Adrenal gland (tissue), 5 donors: Measurements from ENCODE around the gene SLC9A3.

ENCODE experiments used
- CTCF ChIP-seq, 6 experiments: fragments of 450-650 bp in 4 of 6; fragments of 200-600 bp in 2 of 6; sonication (generic) in 1 of 6; IDR thresholded peaks; 1 replicate in 5 of 6; 2 replicates in 1 of 6; pipeline versions ENCODE4 v1.5.1 to v1.8.0; 2016 to 2021; ENCODE audit warnings: antibody characterized with exemption in 6 of 6, mild to moderate bottlenecking in 2 of 6, moderate library complexity in 1 of 6
- POLR2A ChIP-seq, 2 donors: fragments of 450-650 bp; IDR thresholded peaks; one replicate each; pipeline ENCODE4 v1.6.1; 2017; ENCODE audit warnings: antibody characterized with exemption in 2 of 2, mild to moderate bottlenecking in 2 of 2, moderate library complexity in 1 of 2
- donor health status: DM: no; HTN: no; CAD: no.

GRCh38 chr5:560792-561166, 36.5 kb upstream of the SLC9A3 start:
- TF ChIP-seq CTCF (IDR thresholded peaks at IDR 0.05): no peak
- TF ChIP-seq POLR2A (IDR thresholded peaks at IDR 0.05): no peak
